Stimulated activated effector memory CD8-positive, alpha-beta T cell treated with anti-CD3 and anti-CD28 coated beads, Interleukin-12 subunit alpha, Interleukin-12 subunit beta, amount 100 ng/mL, for 72 hours (primary cell): ENCODE results near the gene LRRFIP1.
A peak's percentile ranks its signal among the peaks of the same experiment; 100 is the strongest.

Experiments used
- ATAC-seq: fragments of 150-1000 bp; cut with Tn5 transposase; 2 replicates; pipeline ENCODE4 v1.10.0; 2021
- DNase-seq, 2 donors: peaks; one replicate each; pipeline ENCODE4 v3.0.0; 2021 to 2022; ENCODE audit warnings: low spot score in 2 of 2
- H3K27ac Mint-ChIP-seq: one replicate; pipeline ENCODE4 v1.8.0; 2022; ENCODE audit warnings: mild to moderate bottlenecking, mixed read lengths
- H3K36me3 Mint-ChIP-seq: one replicate; pipeline ENCODE4 v1.8.0; 2022; ENCODE audit warnings: mild to moderate bottlenecking, mixed read lengths
- H3K4me1 Mint-ChIP-seq: one replicate; pipeline ENCODE4 v1.8.0; 2022; ENCODE audit warnings: mixed read lengths
- H3K4me3 Mint-ChIP-seq: one replicate; pipeline ENCODE4 v1.8.0; 2022; ENCODE audit warnings: mild to moderate bottlenecking, mixed read lengths
- H3K9me3 Mint-ChIP-seq: one replicate; pipeline ENCODE4 v1.8.0; 2022; ENCODE audit warnings: mixed read lengths

The LRRFIP1 gene

DNA sequence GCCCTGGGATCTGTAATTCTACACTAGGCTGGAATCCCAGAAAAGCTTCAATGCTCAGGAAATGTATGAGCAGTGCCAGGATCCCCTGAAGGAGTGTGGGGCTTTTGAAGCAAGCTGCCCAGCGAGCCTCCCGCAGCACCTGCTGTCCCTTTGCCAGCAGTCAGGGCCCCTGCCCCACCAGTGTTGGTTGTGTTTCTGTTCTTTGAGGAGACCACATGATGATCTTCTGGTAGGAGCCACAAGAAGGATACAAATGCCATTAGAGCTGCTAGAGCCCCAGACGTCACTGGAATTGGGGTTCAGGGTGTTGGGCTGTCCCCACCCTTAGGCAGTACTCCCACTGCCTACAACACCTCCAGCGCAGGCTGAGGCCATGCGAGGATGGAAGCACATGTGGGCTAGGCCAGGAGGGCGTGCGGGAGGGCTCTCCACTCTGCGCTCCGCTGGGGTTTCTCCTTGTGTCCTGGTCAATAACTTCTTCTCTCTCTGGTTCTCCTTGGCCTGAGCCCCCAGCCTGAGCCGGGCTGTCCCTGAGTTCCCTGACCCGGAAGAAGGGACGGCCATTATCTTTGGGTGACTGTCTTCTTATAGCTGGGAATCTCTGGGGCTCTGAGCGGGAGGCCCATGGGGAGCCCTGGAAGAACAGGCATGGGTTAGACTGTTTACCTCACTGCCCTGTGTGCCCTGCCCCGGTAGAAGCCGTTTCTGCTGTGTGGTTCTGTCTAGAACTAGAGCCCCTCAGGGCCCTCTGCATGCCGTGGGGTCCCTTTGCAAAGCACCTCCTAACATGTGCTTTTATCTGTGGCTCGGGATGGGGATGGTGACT is 73.9 kb downstream of the LRRFIP1 start:
- peak overlapping the region; percentile 95 for H3K4me3 Mint-ChIP-seq
- ATAC-seq = peak; percentile 0
- H3K36me3 Mint-ChIP-seq = peaks cover 83% of the 10 kb centered on the region
- H3K27ac Mint-ChIP-seq = peak overlapping the region; percentile 95
- no peak for DNase-seq
- H3K4me1 Mint-ChIP-seq = peaks cover 92% of the 10 kb centered on the region
- no peaks in the 10 kb centered on the region for H3K9me3 Mint-ChIP-seq

DNA sequence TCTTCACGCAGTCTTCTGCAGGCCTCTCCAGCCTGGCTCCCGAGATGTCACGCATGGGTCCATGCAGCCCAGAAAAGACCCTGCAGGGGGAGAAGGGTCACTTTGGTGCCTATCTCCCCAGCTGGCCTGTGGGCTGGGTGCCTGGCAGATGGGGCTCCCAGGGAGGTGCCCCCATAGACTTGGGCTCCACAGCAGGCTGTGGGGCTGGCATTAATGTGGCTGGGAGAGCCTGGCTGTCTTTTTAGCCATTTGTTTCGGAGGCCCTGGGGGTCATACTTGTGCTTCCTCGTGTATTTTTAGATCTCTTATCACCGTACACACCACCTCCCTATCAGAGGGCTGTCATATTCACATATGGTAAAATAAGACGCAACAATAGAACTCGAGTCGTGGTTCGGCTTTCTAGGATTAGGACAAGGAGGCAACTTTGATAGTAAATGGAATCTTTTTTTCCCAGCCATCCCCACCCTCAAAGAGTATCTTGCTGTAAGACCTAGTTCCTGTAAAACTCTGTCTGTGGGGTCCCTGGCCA is 74.5 kb downstream of the LRRFIP1 start:
- Mint-ChIP-seq H3K27ac (peak overlapping the region; percentile 95), H3K36me3 (peaks cover 82% of the 10 kb centered on the region), H3K4me3 (peak overlapping the region; percentile 95), H3K4me1 (peaks cover 94% of the 10 kb centered on the region), H3K9me3 (no peaks in the 10 kb centered on the region)
- DNase-seq = no peak
- no peak for ATAC-seq

DNA sequence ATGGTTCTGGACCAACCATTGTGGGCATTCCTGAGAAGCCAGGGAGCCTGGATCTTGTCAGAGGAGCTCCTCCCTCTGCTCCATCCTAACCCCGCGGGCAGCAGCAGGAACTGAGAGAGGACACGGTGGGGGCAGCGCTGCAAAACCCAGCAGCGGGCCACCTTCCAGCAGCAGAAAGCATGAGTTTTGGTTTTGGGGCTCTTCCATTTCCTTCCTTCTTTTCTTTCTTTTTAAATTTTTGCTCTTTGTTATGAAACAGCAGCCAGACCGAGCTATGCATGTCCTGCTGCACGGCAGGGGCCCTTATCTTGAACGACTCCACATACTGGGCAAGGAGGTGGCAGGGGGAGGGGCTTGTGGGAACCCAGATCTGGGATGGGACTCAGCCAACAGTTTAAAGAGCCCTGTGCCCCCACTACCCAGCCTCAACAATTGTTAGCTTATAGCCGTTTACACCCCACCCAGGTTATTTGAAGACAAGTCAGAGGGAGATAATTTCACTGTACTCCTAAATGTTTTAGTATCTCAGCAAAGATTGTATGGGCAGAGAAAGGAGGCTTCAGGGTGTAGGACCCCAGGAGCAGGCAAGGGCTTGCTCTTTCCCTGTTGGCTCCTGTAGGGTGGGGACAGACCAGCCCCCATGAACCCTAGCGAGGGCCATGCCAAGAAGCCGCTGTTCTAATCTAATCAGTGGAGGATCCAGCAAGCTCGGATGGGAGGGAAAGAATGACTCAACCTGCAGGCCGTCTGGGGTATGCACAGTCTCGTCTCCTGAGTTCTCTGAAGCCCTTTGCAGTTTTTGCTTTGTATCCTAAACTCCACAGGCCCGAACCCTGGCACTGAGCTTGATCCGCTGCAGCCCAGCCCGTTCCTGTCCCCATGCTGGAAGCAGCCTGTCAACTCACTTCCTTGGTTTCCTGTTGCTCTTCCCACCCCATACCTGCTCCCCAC is 75.3 kb downstream of the LRRFIP1 start:
- Mint-ChIP-seq H3K4me1 (peaks cover 94% of the 10 kb centered on the region), H3K4me3 (peak overlapping the region; percentile 95), H3K27ac (peak overlapping the region; percentile 95), H3K9me3 (no peaks in the 10 kb centered on the region), H3K36me3 (peaks cover 90% of the 10 kb centered on the region)
- peak; percentile 62 for ATAC-seq
- DNase-seq = no peak

DNA sequence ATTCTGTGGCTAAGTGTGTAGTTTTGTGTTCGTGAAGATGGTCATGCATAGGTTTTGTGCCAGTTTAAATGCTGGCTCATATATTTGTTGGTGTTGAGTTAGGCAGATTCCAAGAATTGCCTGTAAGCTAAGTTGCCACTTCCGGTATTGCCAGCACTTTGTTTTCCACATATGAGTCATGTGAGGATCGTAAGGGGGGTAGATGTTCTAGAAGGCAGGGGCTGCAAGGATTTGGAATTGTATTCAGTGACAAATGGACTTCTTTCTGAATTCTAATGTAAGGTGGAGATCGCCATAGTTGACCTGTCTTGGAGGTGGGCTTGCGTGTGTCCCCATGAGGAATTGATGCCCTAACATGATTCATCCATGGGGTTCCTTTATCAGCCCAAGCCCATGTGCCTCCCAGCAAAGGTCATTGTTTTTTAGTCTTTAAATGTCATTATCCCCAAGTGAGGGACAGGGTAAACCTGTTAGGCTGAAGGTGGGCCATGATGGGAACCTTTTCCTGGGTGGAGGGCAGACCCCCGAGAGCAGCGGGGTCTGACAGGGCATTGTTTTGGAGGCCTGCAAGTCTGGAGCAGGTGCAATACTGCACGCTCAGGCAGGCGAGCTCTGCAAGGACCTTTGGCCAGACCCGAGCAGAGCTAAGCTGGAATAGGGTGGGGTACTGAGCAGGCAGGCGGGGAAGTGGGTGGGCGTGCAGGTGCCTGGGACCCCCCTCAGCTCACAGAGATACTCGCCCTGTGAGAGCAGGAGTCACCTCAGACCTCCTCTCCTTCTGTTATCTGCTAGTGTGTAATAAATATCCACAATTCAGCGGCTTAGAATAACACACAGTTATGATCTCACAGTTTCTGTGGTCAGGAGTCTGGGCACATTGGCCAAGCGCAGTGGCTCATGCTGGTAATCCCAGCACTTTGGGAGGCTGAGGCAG is 77.4 kb downstream of the LRRFIP1 start:
- DNase-seq = no peak
- no peaks in the 10 kb centered on the region for H3K9me3 Mint-ChIP-seq
- H3K27ac Mint-ChIP-seq = peak overlapping the region; percentile 95
- H3K4me1 Mint-ChIP-seq = peaks cover 84% of the 10 kb centered on the region
- H3K4me3 Mint-ChIP-seq = peak overlapping the region; percentile 95
- ATAC-seq = peak; percentile 33
- peaks cover 93% of the 10 kb centered on the region for H3K36me3 Mint-ChIP-seq

DNA sequence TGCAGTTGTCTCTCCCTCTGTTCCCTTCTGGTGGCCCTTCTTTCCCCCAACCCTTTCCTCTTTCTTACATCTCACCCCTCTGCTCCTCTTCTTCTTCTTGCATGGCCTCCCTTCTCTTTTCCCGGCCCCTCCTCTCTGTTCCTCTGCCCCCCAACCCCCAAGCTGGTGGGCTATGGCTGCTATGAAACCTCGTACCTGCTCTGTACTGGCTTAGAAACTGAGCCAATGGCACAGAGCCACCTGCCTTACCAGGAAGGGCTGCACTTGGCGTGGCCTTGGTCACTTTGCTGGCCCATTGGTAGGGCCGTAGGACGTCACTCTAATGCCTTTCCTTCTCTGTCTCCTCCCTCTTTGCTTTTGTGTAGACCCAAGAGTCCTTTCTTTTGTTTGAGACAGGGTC is 78.9 kb downstream of the LRRFIP1 start:
- H3K4me3 Mint-ChIP-seq = peak overlapping the region; percentile 57
- H3K36me3 Mint-ChIP-seq = peaks cover 93% of the 10 kb centered on the region
- H3K4me1 Mint-ChIP-seq = peaks cover 75% of the 10 kb centered on the region
- no peak for DNase-seq
- H3K9me3 Mint-ChIP-seq = no peaks in the 10 kb centered on the region
- no peak for ATAC-seq
- H3K27ac Mint-ChIP-seq = peak overlapping the region; percentile 95

DNA sequence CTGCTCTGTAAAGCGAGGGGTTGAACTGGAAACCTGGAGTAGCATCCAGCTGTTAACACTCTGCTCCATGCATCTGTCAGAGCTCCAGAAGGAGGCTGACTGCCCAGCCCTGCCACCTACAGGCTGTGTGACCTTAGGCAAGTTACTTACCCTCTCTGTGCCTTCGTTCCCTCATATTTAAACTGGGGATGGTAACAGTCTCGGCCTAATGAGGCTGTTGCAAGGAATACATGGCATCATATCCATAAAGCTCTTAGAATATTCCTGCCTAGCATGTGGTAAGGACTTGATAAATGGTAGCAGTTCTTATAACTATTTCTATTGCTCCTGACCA is 80.6 kb downstream of the LRRFIP1 start:
- Mint-ChIP-seq H3K4me3 (no peak overlapping the region), H3K27ac (peak overlapping the region; percentile 95), H3K36me3 (peaks cover 94% of the 10 kb centered on the region), H3K9me3 (no peaks in the 10 kb centered on the region), H3K4me1 (peaks cover 75% of the 10 kb centered on the region)
- DNase-seq (no peak), ATAC-seq (no peak)

DNA sequence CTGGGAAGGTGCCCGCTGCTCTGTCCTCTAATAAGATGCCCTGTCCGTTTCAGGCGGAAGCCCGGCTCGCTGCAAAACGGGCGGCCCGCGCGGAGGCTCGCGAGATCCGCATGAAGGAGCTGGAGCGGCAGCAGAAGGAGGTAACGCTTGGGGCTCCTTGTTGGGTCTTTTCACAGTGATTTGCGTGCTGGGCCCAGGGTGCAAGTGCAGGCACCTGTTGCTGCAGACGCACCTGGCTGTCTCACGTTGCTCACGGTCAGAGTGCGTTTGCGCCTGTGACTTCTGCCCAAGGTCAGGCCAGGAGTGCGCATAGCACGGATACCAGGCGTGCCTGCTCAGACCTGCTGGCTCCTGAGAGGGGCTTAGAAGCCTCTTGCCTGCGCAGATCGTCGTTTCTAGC is 81.1 kb downstream of the LRRFIP1 start:
- Mint-ChIP-seq H3K27ac (peak overlapping the region; percentile 23), H3K4me3 (no peak overlapping the region), H3K9me3 (no peaks in the 10 kb centered on the region), H3K36me3 (peaks cover 94% of the 10 kb centered on the region), H3K4me1 (peaks cover 75% of the 10 kb centered on the region)
- ATAC-seq = no peak
- no peak for DNase-seq

DNA sequence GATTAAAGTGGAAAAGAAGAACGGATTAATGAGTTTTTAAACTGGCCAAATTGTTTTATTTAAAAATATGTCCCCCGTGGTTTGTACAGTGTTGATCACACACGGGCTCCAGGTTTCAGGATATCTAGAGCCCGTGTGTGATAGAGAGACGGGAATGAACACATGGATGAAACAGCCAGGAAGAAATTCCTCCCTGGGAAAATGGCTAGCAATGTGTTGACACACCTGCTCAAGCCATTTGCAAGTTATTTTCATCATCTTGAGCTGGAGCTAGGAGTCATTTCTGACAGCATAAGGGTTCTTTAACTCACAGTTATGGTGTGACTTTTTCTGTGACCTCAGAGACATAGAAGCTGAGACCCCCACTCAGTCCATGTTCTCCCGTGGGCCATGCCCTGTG is 81.6 kb downstream of the LRRFIP1 start:
- DNase-seq = no peak
- no peak for ATAC-seq
- H3K36me3 Mint-ChIP-seq = peaks cover 90% of the 10 kb centered on the region
- peak overlapping the region; percentile 23 for H3K27ac Mint-ChIP-seq
- H3K9me3 Mint-ChIP-seq = no peaks in the 10 kb centered on the region
- H3K4me3 Mint-ChIP-seq = no peak overlapping the region
- H3K4me1 Mint-ChIP-seq = peaks cover 74% of the 10 kb centered on the region

DNA sequence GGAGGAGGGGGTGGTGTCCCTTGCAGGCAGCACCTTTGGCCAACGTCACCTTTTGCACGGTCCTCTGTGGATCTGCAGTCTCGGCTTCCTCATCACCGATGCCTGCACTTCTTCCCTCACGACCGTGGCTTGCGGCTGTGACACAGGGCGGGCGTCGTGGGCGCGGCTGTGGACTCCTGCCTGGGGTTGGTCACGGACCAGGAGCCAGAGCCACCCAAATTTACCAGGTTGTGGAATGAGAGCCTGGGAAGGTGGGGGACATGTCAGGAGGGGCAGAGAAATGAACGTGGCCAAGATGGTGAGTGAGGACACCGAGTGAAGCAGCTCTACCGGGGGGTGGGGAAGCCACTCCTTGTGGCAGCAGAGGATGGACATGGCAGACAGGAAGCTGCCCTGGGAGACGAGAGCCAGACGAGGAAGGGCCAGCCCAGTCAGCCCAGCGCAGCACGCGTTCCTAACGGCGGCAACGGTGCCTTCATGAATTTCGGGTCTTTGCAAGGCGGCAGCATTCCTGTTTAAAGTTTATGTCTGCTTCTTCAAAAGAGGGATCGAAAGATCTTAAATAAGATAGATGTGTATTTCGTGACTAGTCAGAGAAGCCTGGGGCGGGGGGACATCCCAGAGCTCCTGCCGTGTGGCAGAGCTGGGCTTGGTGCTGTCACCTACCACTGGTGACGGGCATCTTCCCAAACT is 84.2 kb downstream of the LRRFIP1 start:
- H3K27ac Mint-ChIP-seq = peak overlapping the region; percentile 26
- no peak for DNase-seq
- H3K4me3 Mint-ChIP-seq = no peak overlapping the region
- H3K9me3 Mint-ChIP-seq = no peaks in the 10 kb centered on the region
- H3K36me3 Mint-ChIP-seq = peaks cover 95% of the 10 kb centered on the region
- peaks cover 79% of the 10 kb centered on the region for H3K4me1 Mint-ChIP-seq
- ATAC-seq = no peak

DNA sequence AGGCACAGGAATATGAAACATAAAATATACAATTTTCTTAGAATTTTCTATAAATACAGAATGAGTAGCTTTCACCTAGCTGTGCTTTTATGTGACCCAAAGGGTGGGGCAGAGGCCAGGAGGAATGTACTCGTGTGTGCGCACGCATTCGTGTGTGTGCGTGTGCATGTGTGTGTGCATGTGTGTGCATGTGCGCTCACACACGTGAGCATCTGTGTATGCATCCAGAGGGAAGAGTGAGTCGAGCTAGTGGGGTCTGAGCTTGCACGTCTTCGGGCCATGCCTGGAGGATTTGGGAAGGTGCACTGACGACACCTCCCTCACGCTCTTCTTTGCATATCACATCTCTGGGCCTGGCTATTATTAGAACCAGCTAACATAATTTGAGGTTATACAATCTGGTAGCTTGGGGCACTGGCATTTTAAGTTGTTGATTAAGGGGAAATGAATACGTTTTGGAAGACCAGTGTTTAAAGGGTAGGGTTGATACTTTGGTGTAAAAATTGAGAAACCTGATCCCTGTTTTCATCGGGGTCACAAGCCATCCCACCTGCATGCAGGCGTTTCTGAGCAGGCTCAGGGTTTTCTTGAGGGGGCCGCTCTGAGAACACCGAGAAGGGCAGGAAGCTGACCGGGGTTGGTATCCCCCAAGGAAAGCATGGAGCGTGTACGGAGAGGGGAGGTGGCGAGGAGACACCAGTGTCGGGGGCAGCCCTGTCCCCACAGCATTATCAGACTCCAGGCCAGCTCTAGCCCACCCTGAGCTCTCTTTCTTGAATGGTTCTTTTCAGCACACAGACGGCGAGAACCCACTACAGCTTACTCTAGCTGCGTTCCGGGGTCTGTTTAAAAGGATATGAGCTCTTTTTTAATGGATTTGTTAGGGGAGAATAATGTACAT is 85.3 kb downstream of the LRRFIP1 start:
- peaks cover 75% of the 10 kb centered on the region for H3K4me1 Mint-ChIP-seq
- H3K4me3 Mint-ChIP-seq = no peak overlapping the region
- no peaks in the 10 kb centered on the region for H3K9me3 Mint-ChIP-seq
- peak overlapping the region; percentile 29 for H3K27ac Mint-ChIP-seq
- DNase-seq = no peak
- no peak for ATAC-seq
- H3K36me3 Mint-ChIP-seq = peaks cover 96% of the 10 kb centered on the region

DNA sequence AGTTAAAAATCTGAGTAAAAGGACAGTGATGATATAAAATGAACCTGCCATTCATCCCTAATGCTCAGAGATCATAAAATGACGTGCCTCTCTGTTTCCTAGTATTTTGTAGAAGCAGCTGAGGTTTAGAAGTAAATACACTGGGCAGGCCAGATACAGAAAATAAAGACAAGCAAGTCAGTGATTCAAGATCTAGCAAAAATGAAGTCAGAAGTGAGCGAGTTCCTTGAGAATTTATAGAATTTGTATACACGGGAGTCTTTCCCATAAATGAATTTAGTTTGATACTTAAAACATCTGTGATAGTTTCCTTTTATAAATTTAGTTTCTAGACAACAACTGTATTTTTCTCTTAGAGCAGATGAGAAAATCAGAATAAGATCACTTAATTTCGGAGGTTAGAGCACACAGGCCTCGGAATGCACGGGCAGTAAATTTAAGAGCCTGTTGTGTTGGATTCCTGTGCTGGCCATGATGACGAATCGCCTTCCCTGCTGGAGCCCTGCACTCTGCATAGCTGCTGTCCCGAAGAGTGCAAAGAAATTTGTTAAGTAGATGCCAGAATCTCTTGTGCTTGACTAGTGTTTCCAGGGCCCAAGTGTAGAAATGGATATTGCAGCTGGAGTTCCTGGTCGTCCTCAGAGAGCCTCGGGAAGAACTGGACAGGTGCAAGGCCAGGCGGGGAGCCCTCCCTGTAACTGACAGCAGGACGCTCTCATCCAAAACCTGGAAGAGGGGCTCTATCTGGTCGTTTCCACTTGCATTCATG is 87.5 kb downstream of the LRRFIP1 start:
- ATAC-seq (no peak), DNase-seq (no peak)
- H3K4me3 Mint-ChIP-seq = no peak overlapping the region
- peaks cover 96% of the 10 kb centered on the region for H3K36me3 Mint-ChIP-seq
- H3K9me3 Mint-ChIP-seq = no peaks in the 10 kb centered on the region
- peaks cover 82% of the 10 kb centered on the region for H3K4me1 Mint-ChIP-seq
- H3K27ac Mint-ChIP-seq = peak overlapping the region; percentile 38

DNA sequence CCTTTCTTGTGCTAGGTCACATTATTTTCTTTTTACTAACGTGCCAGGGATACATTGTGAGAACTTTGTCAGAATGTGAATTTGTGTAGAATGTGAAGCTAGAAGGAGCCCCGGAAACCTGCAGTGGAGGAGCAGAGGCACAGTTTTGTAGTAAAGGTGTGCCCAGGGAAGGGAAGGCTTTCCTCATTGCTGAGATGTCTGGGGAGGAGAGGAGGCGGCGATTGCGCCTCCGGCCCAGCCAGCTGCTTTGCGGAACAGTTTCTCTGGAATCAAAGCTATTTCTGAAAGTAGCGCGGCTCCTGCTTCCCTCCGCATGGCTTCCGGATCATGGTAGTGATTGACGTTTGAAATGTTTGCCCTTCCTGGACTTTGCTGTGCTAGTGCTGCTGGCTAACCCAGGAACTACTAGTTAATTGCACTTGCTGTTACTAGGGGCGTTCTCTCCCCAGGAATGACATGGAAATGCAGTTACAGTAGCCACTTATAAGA is 88.1 kb downstream of the LRRFIP1 start:
- peak overlapping the region; percentile 38 for H3K27ac Mint-ChIP-seq
- DNase-seq (no peak), ATAC-seq (no peak)
- peaks cover 84% of the 10 kb centered on the region for H3K4me1 Mint-ChIP-seq
- peaks cover 96% of the 10 kb centered on the region for H3K36me3 Mint-ChIP-seq
- H3K9me3 Mint-ChIP-seq = no peaks in the 10 kb centered on the region
- no peak overlapping the region for H3K4me3 Mint-ChIP-seq

DNA sequence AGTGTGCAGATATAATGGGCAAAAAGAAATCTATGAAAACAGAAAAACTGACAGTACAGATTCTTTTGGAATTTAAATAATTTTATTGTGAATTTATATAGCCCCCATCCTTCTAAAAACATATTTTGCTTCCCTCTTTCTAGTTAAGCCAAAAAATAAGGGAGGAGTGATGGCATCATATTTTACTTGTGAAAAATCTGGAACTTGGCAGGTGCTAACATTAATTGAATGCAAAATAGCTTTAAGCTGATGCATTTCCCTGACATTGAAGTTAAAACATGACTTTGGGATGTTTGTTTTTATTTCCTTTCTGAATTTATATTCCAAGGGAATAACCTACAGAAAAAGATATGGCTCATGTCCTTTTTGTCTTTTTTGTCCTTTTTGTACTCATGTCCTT is 88.6 kb downstream of the LRRFIP1 start:
- Mint-ChIP-seq H3K27ac (peak overlapping the region; percentile 38), H3K4me1 (peaks cover 86% of the 10 kb centered on the region), H3K9me3 (no peaks in the 10 kb centered on the region), H3K4me3 (no peak overlapping the region), H3K36me3 (peaks cover 96% of the 10 kb centered on the region)
- no peak for DNase-seq
- ATAC-seq = no peak
